ENCODE measurements around the gene ACOX1. TPM values are rescaled to one million over a fixed set of nuclear protein-coding genes. Genes with fewer than 3 reads are reported as not detected.

Gene ACOX1
- total and polyA plus RNA-seq, 10 donors: 6.3 to 60.2 (median 41.6) TPM

- Histone ChIP-seq H3K27me3 (replicated peaks in 1 of 7) (no peaks in the 10 kb centered on the region), H3K27ac (no peak overlapping the region), H3K36me3 (peaks cover 0 to 61% (median 48%) of the 10 kb centered on the region in 6 donors), H3K9me3 (no peaks in the 10 kb centered on the region), H3K4me1 (peaks cover 5 to 60% (median 35%) of the 10 kb centered on the region in 6 donors), H3K4me3 (no peak overlapping the region)
- intact Hi-C loops (cut with DNase I; ENCODE audit: low total_unique reads): no loop called here
- 81 to 93% (median 89%) methylated on average over 7 to 13 of the region's 13 CpGs for WGBS, 5 donors
- DNase-seq: peak; percentile 77
- TF ChIP-seq POLR2A (IDR thresholded peaks at IDR 0.05) (no peak), POLR2AphosphoS5 (IDR thresholded peaks at IDR 0.05) (peak in 1 of 3 donors; percentile 29)
Observed at GRCh38 chr17:75900691-75901533, 78.1 kb downstream of the ACOX1 start.

GRCh38 chr17:75899767-75900468 is 79.0 kb downstream of the ACOX1 start:
- Histone ChIP-seq H3K36me3 (peaks cover 0 to 61% (median 48%) of the 10 kb centered on the region in 6 donors), H3K4me1 (peaks cover 15 to 60% (median 36%) of the 10 kb centered on the region in 6 donors), H3K4me3 (no peak overlapping the region), H3K9me3 (no peaks in the 10 kb centered on the region), H3K27ac (no peak overlapping the region), H3K27me3 (replicated peaks in 1 of 7) (no peaks in the 10 kb centered on the region)
- WGBS, 5 donors: 92 to 95% (median 92%) methylated on average over 17 to 23 of the region's 23 CpGs
- TF ChIP-seq CTCF (IDR thresholded peaks at IDR 0.05 in 8 of 11, conservative IDR thresholded peaks at IDR 0.05 in 3 of 11) (no peak), POLR2AphosphoS5 (IDR thresholded peaks at IDR 0.05) (peak in 2 of 3 donors; percentile 10 to 37), POLR2A (IDR thresholded peaks at IDR 0.05) (no peak)
- intact Hi-C loops (cut with DNase I; ENCODE audit: low total_unique reads): no loop called here
- peak; percentile 69 for DNase-seq

GRCh38 chr17:75899353-75899752 is 79.6 kb downstream of the ACOX1 start:
- 90 to 96% (median 93%) methylated on average over 13 of the region's 13 CpGs for WGBS, 5 donors
- TF ChIP-seq POLR2AphosphoS5 (IDR thresholded peaks at IDR 0.05): peak in 1 of 3 donors; percentile 5
- TF ChIP-seq CTCF (IDR thresholded peaks at IDR 0.05 in 8 of 11, conservative IDR thresholded peaks at IDR 0.05 in 3 of 11): no peak
- Histone ChIP-seq H3K36me3 (peaks cover 0 to 61% (median 48%) of the 10 kb centered on the region in 6 donors), H3K9me3 (no peaks in the 10 kb centered on the region), H3K4me3 (no peak overlapping the region), H3K27ac (no peak overlapping the region), H3K27me3 (replicated peaks in 1 of 7) (no peaks in the 10 kb centered on the region), H3K4me1 (peaks cover 19 to 63% (median 39%) of the 10 kb centered on the region in 6 donors)
- intact Hi-C loops (cut with DNase I; ENCODE audit: low total_unique reads): no loop called here
- DNase-seq: peak; percentile 71

- Histone ChIP-seq H3K36me3 (peaks cover 0 to 61% (median 48%) of the 10 kb centered on the region in 6 donors), H3K4me3 (no peak overlapping the region), H3K27me3 (replicated peaks in 1 of 7) (no peaks in the 10 kb centered on the region), H3K27ac (no peak overlapping the region), H3K4me1 (peaks cover 15 to 63% (median 39%) of the 10 kb centered on the region in 6 donors), H3K9me3 (no peaks in the 10 kb centered on the region)
- no peak for DNase-seq
- intact Hi-C loops (cut with DNase I; ENCODE audit: low total_unique reads): no loop called here
- WGBS, 5 donors: 92 to 98% (median 96%) methylated on average over 6 to 16 of the region's 16 CpGs
- TF ChIP-seq POLR2AphosphoS5 (IDR thresholded peaks at IDR 0.05): no peak
- no peak for TF ChIP-seq POLR2A (IDR thresholded peaks at IDR 0.05)
- no peak for TF ChIP-seq CTCF (IDR thresholded peaks at IDR 0.05 in 8 of 11, conservative IDR thresholded peaks at IDR 0.05 in 3 of 11)
Observed at GRCh38 chr17:75898791-75899190, 80.2 kb downstream of the ACOX1 start.

Data from spleen (tissue), 11 donors.